Colonic mucosa (tissue), 4 donors: ENCODE data around the gene SLC9A5. TPM values are rescaled to one million over a fixed set of nuclear protein-coding genes. Genes with fewer than 3 reads are reported as not detected.
A peak's percentile ranks its signal among the peaks of the same experiment; 100 is the strongest.

Source experiments
- DNase-seq: peaks from one replicate; pipeline ENCODE4 v3.0.0-alpha.2; 2020
- H3K27ac ChIP-seq: fragments of 200-600 bp; one replicate; pipeline ENCODE4 v1.8.0; 2021
- H3K27me3 ChIP-seq: fragments of 200-600 bp; one replicate; pipeline ENCODE4 v1.8.0; 2021
- H3K36me3 ChIP-seq: fragments of 200-600 bp; one replicate; pipeline ENCODE4 v1.8.0; 2021
- H3K4me1 ChIP-seq: fragments of 200-600 bp; one replicate; pipeline ENCODE4 v1.8.0; 2021; ENCODE audit warnings: mild to moderate bottlenecking
- H3K4me3 ChIP-seq: fragments of 200-600 bp; one replicate; pipeline ENCODE4 v1.8.0; 2021
- H3K9ac ChIP-seq, 2 donors: one replicate each; pipeline ENCODE4 v1.7.0; 2013; ENCODE audit warnings: control low read depth in 2 of 2, low read depth in 2 of 2, low read length in 2 of 2
- H3K9me3 ChIP-seq: fragments of 200-600 bp; one replicate; pipeline ENCODE4 v1.8.0; 2021
- CTCF ChIP-seq: fragments of 200-600 bp; IDR thresholded peaks from one replicate; pipeline ENCODE4 v1.8.0; 2022; ENCODE audit warnings: antibody characterized with exemption, mild to moderate bottlenecking
- intact Hi-C: fragments of 100-400 bp; cut with DNase I; formaldehyde crosslinking; loops from one replicate; pipeline ENCODE4 v1.14.1; 2022
- total RNA-seq, 2 donors: library from RNA; stranded (reverse); fragmentation: NEBNext Ultra II Directional in 1 of 2; extraction: Animal tissue kit (Norgen Biotek cat#: 25700) in 1 of 2; gene quantifications; one replicate each; pipeline ENCODE4 v1.2.1, GENCODE V29; 2021
- donor health status: healthy.
- donor health status: DM: no; HTN: no; CAD: no.
- donor health status: DM: no; HTN: no; CAD: no.

The SLC9A5 gene
- total RNA-seq, 2 donors from 2014 or later, result 0.48 to 2.1 TPM

- no peaks in the 10 kb centered on the region for H3K9me3 ChIP-seq
- H3K9ac ChIP-seq, result peak overlapping the region in 1 of 2 donors; percentile 54
- no peak overlapping the region for H3K4me3 ChIP-seq
- no peak for DNase-seq
- intact Hi-C loops, result no loop called here
- H3K27ac ChIP-seq, result peak overlapping the region; percentile 91
- H3K36me3 ChIP-seq, result no peaks in the 10 kb centered on the region
- H3K4me1 ChIP-seq, result peaks cover 22% of the 10 kb centered on the region
- H3K27me3 ChIP-seq, result no peaks in the 10 kb centered on the region
- no peak for TF ChIP-seq CTCF
These were observed 8.3 kb upstream of the SLC9A5 start for GRCh38 chr16:67240506-67240905.

- H3K27ac ChIP-seq, result peak overlapping the region; percentile 91
- H3K4me1 ChIP-seq, result peaks cover 22% of the 10 kb centered on the region
- TF ChIP-seq CTCF, result no peak
- no peak overlapping the region for H3K4me3 ChIP-seq
- no peaks in the 10 kb centered on the region for H3K27me3 ChIP-seq
- H3K9ac ChIP-seq, result peak overlapping the region; percentile 32 to 88
- H3K9me3 ChIP-seq, result no peaks in the 10 kb centered on the region
- intact Hi-C loops, result no loop called here
- H3K36me3 ChIP-seq, result no peaks in the 10 kb centered on the region
- DNase-seq, result peak; percentile 81
These were observed 7.5 kb upstream of the SLC9A5 start for GRCh38 chr16:67241008-67241900.

GRCh38 chr16:67242138-67242730 is 6.5 kb upstream of the SLC9A5 start:
- intact Hi-C loops, result no loop called here
- Histone ChIP-seq H3K9ac (peak overlapping the region in 1 of 2 donors; percentile 88), H3K36me3 (no peaks in the 10 kb centered on the region), H3K4me1 (peaks cover 22% of the 10 kb centered on the region), H3K27ac (peak overlapping the region; percentile 91), H3K9me3 (no peaks in the 10 kb centered on the region), H3K4me3 (no peak overlapping the region), H3K27me3 (no peaks in the 10 kb centered on the region)
- no peak for DNase-seq
- no peak for TF ChIP-seq CTCF

- Histone ChIP-seq H3K27ac (peak overlapping the region; percentile 77), H3K4me1 (peaks cover 31% of the 10 kb centered on the region), H3K9ac (no peak overlapping the region), H3K36me3 (no peaks in the 10 kb centered on the region), H3K27me3 (no peaks in the 10 kb centered on the region), H3K9me3 (no peaks in the 10 kb centered on the region), H3K4me3 (no peak overlapping the region)
- no peak for TF ChIP-seq CTCF
- intact Hi-C loops, result no loop called here
- DNase-seq, result no peak
These were observed 5.3 kb upstream of the SLC9A5 start for GRCh38 chr16:67243481-67243880.

GRCh38 chr16:67244387-67245185 is 4.2 kb upstream of the SLC9A5 start:
- intact Hi-C loops, result no loop called here
- Histone ChIP-seq H3K4me3 (no peak overlapping the region), H3K27me3 (no peaks in the 10 kb centered on the region), H3K36me3 (no peaks in the 10 kb centered on the region), H3K9me3 (no peaks in the 10 kb centered on the region), H3K9ac (peak overlapping the region; percentile 42 to 66), H3K4me1 (peaks cover 32% of the 10 kb centered on the region), H3K27ac (peak overlapping the region; percentile 77)
- TF ChIP-seq CTCF, result no peak
- DNase-seq, result peak; percentile 75
